HG03342 (cell line): ENCODE data around the gene LRP1B.
"Not testable (repeated sequence)": the region's sequence is repeated elsewhere in the genome, so short reads cannot be mapped to it uniquely, and the experiment has no call there.

Experiments used
- ATAC-seq: cut with Tn5 transposase; IDR thresholded peaks from one replicate; pipeline ENCODE4 v1.9.1; 2021; ENCODE audit warnings: mild to moderate bottlenecking, moderate library complexity; ENCODE audit not compliant: unreplicated experiment

Gene LRP1B

GRCh38 chr2:140417504-140417903, 1713.3 kb downstream of the LRP1B start:
- ATAC-seq = no peak

GRCh38 chr2:140416577-140416976, 1714.2 kb downstream of the LRP1B start:
- no peak for ATAC-seq

- ATAC-seq = not testable (repeated sequence)
Observed at GRCh38 chr2:140415035-140415434, 1715.8 kb downstream of the LRP1B start.

GRCh38 chr2:140410695-140411094, 1720.1 kb downstream of the LRP1B start:
- no peak for ATAC-seq

- ATAC-seq = no peak
Observed at GRCh38 chr2:140401056-140401455, 1729.8 kb downstream of the LRP1B start.

- ATAC-seq = no peak
Observed at GRCh38 chr2:140392824-140393223, 1738.0 kb downstream of the LRP1B start.

- ATAC-seq = no peak
Observed at GRCh38 chr2:140384946-140385345, 1745.9 kb downstream of the LRP1B start.

GRCh38 chr2:140383781-140384180, 1747.0 kb downstream of the LRP1B start:
- ATAC-seq = no peak

- ATAC-seq = no peak
Observed at GRCh38 chr2:140376686-140377085, 1754.1 kb downstream of the LRP1B start.

- no peak for ATAC-seq
Observed at GRCh38 chr2:140363131-140363530, 1767.7 kb downstream of the LRP1B start.

GRCh38 chr2:140362361-140362760, 1768.5 kb downstream of the LRP1B start:
- ATAC-seq = no peak

GRCh38 chr2:140359056-140359771, 1771.6 kb downstream of the LRP1B start:
- ATAC-seq = no peak

GRCh38 chr2:140356697-140357096, 1774.1 kb downstream of the LRP1B start:
- no peak for ATAC-seq

- ATAC-seq = no peak
Observed at GRCh38 chr2:140355511-140356090, 1775.2 kb downstream of the LRP1B start.

- no peak for ATAC-seq
Observed at GRCh38 chr2:140354544-140354943, 1776.3 kb downstream of the LRP1B start.

- no peak for ATAC-seq
Observed at GRCh38 chr2:140353541-140353940, 1777.3 kb downstream of the LRP1B start.

- ATAC-seq = no peak
Observed at GRCh38 chr2:140351692-140352091, 1779.1 kb downstream of the LRP1B start.

- ATAC-seq = no peak
Observed at GRCh38 chr2:140349695-140350094, 1781.1 kb downstream of the LRP1B start.

- ATAC-seq = no peak
Observed at GRCh38 chr2:140348826-140349225, 1782.0 kb downstream of the LRP1B start.

GRCh38 chr2:140344838-140345237, 1786.0 kb downstream of the LRP1B start:
- ATAC-seq = no peak

GRCh38 chr2:140344266-140344665, 1786.5 kb downstream of the LRP1B start:
- not testable (repeated sequence) for ATAC-seq

- no peak for ATAC-seq
Observed at GRCh38 chr2:140338795-140339194, 1792.0 kb downstream of the LRP1B start.

GRCh38 chr2:140337061-140337460, 1793.8 kb downstream of the LRP1B start:
- ATAC-seq = no peak
